ENCODE measurements around the gene NCOR2. TPM values are rescaled to one million over a fixed set of nuclear protein-coding genes. Genes with fewer than 3 reads are reported as not detected.

NCOR2 gene
- total RNA-seq, 1 donor from 2014 or later, result 143 TPM

DNA sequence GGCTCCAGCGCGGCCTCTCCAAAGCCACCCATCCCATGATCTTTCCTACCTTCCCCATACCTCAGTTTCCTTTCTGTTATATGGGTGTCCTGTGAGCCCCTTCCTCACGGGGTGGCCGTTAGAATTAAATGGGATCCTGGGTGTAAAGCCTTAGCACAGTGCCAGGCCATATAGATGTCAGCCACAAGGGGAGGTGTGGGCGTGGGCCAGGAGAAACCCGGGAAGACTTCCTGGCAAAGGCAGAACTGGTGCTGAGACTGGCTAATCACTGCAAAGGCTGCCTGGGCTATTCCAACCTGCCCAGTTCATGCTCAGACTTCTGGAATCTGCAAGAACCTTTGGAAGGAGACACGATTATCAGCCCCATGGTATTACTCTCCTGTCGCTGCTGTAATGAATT, 11.0 kb upstream of the NCOR2 start:
- Mint-ChIP-seq H3K27ac (ENCODE audit: unreplicated experiment) (no peak overlapping the region), H3K4me1 (peaks cover 8% of the 10 kb centered on the region), H3K36me3 (ENCODE audit: low read depth) (no peaks in the 10 kb centered on the region), H3K27me3 (ENCODE audit: low read depth) (no peaks in the 10 kb centered on the region), H3K9me3 (peaks cover 4% of the 10 kb centered on the region), H3K4me3 (no peak overlapping the region)
- TF ChIP-seq, protein P1, sequence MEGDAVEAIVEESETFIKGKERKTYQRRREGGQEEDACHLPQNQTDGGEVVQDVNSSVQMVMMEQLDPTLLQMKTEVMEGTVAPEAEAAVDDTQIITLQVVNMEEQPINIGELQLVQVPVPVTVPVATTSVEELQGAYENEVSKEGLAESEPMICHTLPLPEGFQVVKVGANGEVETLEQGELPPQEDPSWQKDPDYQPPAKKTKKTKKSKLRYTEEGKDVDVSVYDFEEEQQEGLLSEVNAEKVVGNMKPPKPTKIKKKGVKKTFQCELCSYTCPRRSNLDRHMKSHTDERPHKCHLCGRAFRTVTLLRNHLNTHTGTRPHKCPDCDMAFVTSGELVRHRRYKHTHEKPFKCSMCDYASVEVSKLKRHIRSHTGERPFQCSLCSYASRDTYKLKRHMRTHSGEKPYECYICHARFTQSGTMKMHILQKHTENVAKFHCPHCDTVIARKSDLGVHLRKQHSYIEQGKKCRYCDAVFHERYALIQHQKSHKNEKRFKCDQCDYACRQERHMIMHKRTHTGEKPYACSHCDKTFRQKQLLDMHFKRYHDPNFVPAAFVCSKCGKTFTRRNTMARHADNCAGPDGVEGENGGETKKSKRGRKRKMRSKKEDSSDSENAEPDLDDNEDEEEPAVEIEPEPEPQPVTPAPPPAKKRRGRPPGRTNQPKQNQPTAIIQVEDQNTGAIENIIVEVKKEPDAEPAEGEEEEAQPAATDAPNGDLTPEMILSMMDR (conservative IDR thresholded peaks at IDR 0.05), result peak; percentile 25
- no peak for DNase-seq (ENCODE audit: low read depth, low spot score)

DNA sequence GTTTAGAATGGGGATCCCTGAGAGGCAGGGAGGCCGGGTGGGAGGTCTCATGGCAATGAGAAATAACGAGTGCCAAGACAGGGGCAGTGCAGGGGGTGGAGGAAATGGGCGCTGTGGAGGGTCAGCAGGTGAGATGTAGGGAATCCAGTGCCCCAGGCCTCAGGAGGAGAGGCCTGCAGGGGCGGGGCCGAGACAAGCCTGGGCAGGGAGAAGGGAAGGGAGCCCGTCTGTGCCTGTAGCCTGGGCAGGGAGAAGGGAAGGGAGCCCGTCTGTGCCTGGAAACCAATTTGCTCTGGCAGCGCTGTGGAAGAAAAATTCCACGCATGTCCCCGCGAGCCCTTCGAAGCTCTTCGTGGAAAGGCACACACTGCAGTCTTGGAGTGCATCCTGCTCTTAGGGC, 10.6 kb upstream of the NCOR2 start:
- no peak overlapping the region for H3K27ac Mint-ChIP-seq (ENCODE audit: unreplicated experiment)

DNA sequence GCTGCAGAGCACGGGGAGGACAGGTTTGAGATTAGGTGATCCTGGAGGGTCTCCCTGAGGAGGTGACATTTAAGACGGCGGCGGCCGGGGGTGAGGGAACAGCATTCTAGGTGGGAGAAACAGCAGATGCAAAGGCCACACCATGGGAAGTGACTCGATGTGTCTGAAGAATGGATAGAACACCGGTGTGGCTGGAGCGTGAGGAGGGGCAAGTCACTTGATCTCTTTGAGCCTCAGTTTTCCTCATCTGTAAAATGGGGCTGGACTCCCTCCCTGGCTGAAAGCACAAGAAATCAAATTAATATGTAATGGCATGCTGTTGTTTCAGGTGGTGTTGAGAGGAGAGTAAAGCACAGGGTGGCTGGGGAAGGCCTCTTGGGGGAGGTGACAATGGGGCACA, 10.0 kb upstream of the NCOR2 start:
- no peak for DNase-seq (ENCODE audit: low read depth, low spot score)
- Mint-ChIP-seq H3K36me3 (ENCODE audit: low read depth) (no peaks in the 10 kb centered on the region), H3K9me3 (peaks cover 4% of the 10 kb centered on the region), H3K4me3 (no peak overlapping the region), H3K27me3 (ENCODE audit: low read depth) (no peaks in the 10 kb centered on the region), H3K4me1 (peaks cover 14% of the 10 kb centered on the region), H3K27ac (ENCODE audit: unreplicated experiment) (no peak overlapping the region)
- TF ChIP-seq, protein P1 (conservative IDR thresholded peaks at IDR 0.05), result no peak

More for the DNA sequence above, 10.6 kb upstream of the NCOR2 start:
- TF ChIP-seq, protein P1 (conservative IDR thresholded peaks at IDR 0.05), result no peak
- Mint-ChIP-seq H3K4me1 (peaks cover 11% of the 10 kb centered on the region), H3K27me3 (ENCODE audit: low read depth) (no peaks in the 10 kb centered on the region), H3K36me3 (ENCODE audit: low read depth) (no peaks in the 10 kb centered on the region), H3K9me3 (peaks cover 4% of the 10 kb centered on the region), H3K4me3 (no peak overlapping the region)
- no peak for DNase-seq (ENCODE audit: low read depth, low spot score)

DNA sequence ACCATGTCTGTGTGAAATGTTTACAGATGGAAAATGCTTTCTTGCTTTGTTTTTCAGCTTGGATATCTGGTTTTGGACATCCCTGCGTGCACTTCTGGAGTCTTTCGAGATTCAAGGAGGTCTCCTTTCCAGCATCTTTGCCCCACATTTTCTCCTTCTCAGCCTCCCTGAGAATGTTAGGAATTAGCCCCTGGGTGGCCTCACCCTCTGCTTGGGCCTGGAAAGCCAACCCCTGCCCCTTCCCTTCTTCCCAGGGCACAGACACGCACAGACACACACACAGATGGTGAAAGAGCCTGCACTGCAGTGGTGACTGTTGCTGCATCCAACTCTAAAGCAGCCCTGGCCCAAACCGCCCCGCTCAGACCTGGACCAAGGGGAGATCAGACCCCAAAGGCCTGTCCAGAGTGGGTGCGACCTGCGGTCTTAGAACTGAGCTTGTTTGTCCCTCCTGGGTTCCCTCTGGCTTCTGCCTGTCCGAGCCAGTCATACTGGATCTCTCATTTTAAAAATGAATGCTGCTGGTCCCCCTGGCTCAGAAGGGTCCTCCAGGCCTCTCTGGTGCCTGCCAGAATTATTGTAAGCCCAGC, 8.7 kb upstream of the NCOR2 start:
- Mint-ChIP-seq H3K4me3 (no peak overlapping the region), H3K27ac (ENCODE audit: unreplicated experiment) (no peak overlapping the region), H3K36me3 (ENCODE audit: low read depth) (no peaks in the 10 kb centered on the region)

DNA sequence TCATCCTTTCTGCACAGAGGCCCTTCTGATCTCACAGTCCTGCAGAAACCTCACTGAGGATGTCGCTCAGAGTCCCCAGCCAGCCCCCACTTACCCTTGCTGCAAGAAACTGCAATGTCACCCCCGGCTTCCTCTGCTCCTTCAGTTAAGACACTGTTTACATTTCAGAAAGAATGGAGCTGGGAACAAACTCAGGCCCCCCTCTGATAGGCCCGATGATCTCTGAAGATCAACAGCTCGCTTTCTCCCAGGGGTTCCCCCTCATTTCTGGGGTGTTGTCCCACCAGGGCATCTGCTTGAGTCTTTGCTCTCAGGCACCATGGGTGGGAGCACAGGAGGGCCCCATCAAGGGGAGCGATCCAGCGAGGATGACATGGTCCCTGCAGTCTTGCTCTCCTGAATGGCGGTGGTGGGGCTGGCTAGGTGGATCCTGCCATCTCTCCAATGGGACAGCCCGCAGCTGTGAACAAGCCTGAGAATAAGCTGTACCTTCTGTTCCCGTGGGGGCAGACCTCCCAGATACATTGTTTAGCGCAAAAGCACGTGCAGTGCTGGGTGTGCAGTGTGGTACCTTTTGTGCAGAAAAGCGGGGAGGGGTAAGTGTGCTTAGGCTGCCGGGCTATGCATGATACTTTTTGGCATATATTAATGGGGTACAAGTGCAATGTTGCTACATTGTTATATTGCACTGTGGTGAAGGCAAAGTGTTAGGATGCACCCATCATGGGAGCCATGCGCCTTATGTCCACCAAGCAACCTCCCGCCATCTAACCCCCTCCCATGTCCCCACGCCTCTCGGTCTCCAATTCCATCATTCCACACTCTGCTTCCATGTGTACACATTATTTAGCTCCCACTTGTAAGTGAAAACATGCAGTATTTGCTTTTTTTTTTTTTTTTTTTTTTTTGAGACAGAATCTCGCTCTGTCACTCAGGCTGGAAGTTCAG, 6.7 kb upstream of the NCOR2 start:
- H3K4me1 Mint-ChIP-seq, result peaks cover 20% of the 10 kb centered on the region
- H3K36me3 Mint-ChIP-seq (ENCODE audit: low read depth), result no peaks in the 10 kb centered on the region
- no peak overlapping the region for H3K27ac Mint-ChIP-seq (ENCODE audit: unreplicated experiment)
- H3K9me3 Mint-ChIP-seq, result peaks cover 4% of the 10 kb centered on the region
- no peak for DNase-seq (ENCODE audit: low read depth, low spot score)
- TF ChIP-seq, protein P1 (conservative IDR thresholded peaks at IDR 0.05), result no peak
- H3K4me3 Mint-ChIP-seq, result peak overlapping the region; percentile 54
- H3K27me3 Mint-ChIP-seq (ENCODE audit: low read depth), result peaks cover 5% of the 10 kb centered on the region

More for the DNA sequence above, 8.7 kb upstream of the NCOR2 start:
- Mint-ChIP-seq H3K4me1 (peaks cover 14% of the 10 kb centered on the region), H3K27me3 (ENCODE audit: low read depth) (no peaks in the 10 kb centered on the region), H3K9me3 (peaks cover 4% of the 10 kb centered on the region)
- DNase-seq (ENCODE audit: low read depth, low spot score), result no peak
- TF ChIP-seq, protein P1 (conservative IDR thresholded peaks at IDR 0.05), result no peak

All from neural crest cell (in vitro differentiated cells).